ENCODE results near the gene BMERB1.

Gene BMERB1

GRCh38 chr16:15636392-15636873 is 202.0 kb downstream of the BMERB1 start:
- no peak for TF ChIP-seq CTCF (IDR thresholded peaks at IDR 0.05; ENCODE audit: control insufficient read depth, extremely low read depth, insufficient read depth)
- no peak overlapping the region for H3K4me3 ChIP-seq (ENCODE audit: low read depth, low read length)

More at GRCh38 chr16:15636392-15636873, 202.0 kb downstream of the BMERB1 start:
- DNase-seq (ENCODE audit: low read depth) = no peak

All from LNCaP clone FGC (cell line).